ENCODE results near the gene NTN1. TPM values are rescaled to one million over a fixed set of nuclear protein-coding genes. Genes with fewer than 3 reads are reported as not detected.

The NTN1 gene
- total and polyA plus RNA-seq, 2 of the 4 experiments (the other 2 are of a cell fraction), result under 0.01 to 0.07 TPM

DNA sequence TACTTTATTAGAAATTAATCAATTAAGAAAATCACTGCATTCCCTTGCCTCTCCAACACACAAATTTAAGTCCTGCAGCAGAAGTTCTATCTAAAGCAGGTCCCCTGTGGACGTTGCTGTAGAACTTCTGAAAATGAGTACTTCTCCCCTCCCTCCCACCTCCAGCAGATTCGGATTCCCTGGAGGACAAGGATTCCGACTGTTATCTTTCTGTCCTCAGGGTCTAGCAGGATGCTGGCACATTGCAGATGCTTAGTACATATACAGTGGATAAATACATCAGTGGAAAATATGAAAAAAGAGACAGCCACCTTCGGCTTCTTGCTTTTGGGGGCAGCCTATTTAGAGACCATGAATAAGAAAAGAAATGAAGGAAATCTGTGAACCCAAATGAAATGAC, 32.1 kb downstream of the NTN1 start:
- no peak overlapping the region for H2BK120ac ChIP-seq (ENCODE audit: low read depth, low read length)
- no peak for DNase-seq
- H3K4ac ChIP-seq (ENCODE audit: low read depth, low read length), result no peak overlapping the region
- H3K9ac ChIP-seq (ENCODE audit: low read depth, low read length), result no peak overlapping the region
- ChIA-PET POLR2A (ENCODE audit: unreplicated experiment) (no interaction called here), CTCF (no interaction called here)
- no peak for ATAC-seq (ENCODE audit: low read depth)
- intact Hi-C loops (cut with micrococcal nuclease) (no loop called here), in situ Hi-C loops (cut with MboI; ENCODE audit: low sequenced_read_pairs) (no loop called here), dilution Hi-C loops (cut with HindIII; ENCODE audit: low sequenced_read_pairs, unreplicated experiment) (no loop called here)
- no peak overlapping the region for H2BK20ac ChIP-seq (ENCODE audit: low read depth, low read length)
- no peak overlapping the region for H3K23ac ChIP-seq (ENCODE audit: low read depth, low read length)
- TF ChIP-seq SMC3 (IDR thresholded peaks at IDR 0.05; ENCODE audit: low read depth, low read length) (no peak), FOS (IDR thresholded peaks at IDR 0.05; ENCODE audit: low read depth, low read length) (no peak), RAD21 (IDR thresholded peaks at IDR 0.05; ENCODE audit: low read length) (no peak), RCOR1 (IDR thresholded peaks at IDR 0.05; ENCODE audit: insufficient replicate concordance, low read length) (no peak), MXI1 (IDR thresholded peaks at IDR 0.05; ENCODE audit: borderline replicate concordance, low read depth, low read length) (no peak), POLR2A (IDR thresholded peaks at IDR 0.05; ENCODE audit: low read depth, low read length) (no peak), NFE2L2 (IDR thresholded peaks at IDR 0.05; ENCODE audit: low read depth, low read length) (no peak), MAZ (IDR thresholded peaks at IDR 0.05; ENCODE audit: borderline replicate concordance, low read depth, low read length) (no peak)
- TF ChIP-seq, protein P1, sequence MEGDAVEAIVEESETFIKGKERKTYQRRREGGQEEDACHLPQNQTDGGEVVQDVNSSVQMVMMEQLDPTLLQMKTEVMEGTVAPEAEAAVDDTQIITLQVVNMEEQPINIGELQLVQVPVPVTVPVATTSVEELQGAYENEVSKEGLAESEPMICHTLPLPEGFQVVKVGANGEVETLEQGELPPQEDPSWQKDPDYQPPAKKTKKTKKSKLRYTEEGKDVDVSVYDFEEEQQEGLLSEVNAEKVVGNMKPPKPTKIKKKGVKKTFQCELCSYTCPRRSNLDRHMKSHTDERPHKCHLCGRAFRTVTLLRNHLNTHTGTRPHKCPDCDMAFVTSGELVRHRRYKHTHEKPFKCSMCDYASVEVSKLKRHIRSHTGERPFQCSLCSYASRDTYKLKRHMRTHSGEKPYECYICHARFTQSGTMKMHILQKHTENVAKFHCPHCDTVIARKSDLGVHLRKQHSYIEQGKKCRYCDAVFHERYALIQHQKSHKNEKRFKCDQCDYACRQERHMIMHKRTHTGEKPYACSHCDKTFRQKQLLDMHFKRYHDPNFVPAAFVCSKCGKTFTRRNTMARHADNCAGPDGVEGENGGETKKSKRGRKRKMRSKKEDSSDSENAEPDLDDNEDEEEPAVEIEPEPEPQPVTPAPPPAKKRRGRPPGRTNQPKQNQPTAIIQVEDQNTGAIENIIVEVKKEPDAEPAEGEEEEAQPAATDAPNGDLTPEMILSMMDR (conservative IDR thresholded peaks at IDR 0.05; ENCODE audit: low read depth, low read length), result no peak
- no peak overlapping the region for H3K4me2 ChIP-seq (ENCODE audit: low read depth, low read length)
- no TSS peak for BruUV-seq (replicated peaks)
- H3K36me3 ChIP-seq (ENCODE audit: control insufficient read depth, insufficient read depth, low read length), result no peaks in the 10 kb centered on the region
- H3K9me3 ChIP-seq (ENCODE audit: control insufficient read depth, insufficient read depth, low read length), result peaks cover 6% of the 10 kb centered on the region
- H3K27me3 ChIP-seq (ENCODE audit: control insufficient read depth, insufficient read depth, low read length), result no peaks in the 10 kb centered on the region
- no peak overlapping the region for H4K91ac ChIP-seq (ENCODE audit: insufficient read depth, low read depth, low read length)
- H3K27ac ChIP-seq (ENCODE audit: insufficient read depth, low read length), result no peak overlapping the region
- H3K4me1 ChIP-seq (ENCODE audit: control insufficient read depth, insufficient read depth, low read length), result no peaks in the 10 kb centered on the region
- no peak overlapping the region for H2AFZ ChIP-seq (replicated peaks; ENCODE audit: low read length, poor library complexity)
- H4K5ac ChIP-seq (ENCODE audit: low read depth, low read length), result no peak overlapping the region
- no peak overlapping the region for H3K56ac ChIP-seq (ENCODE audit: extremely low read depth, insufficient read depth, low read length)
- no peak overlapping the region for H4K8ac ChIP-seq (ENCODE audit: low read depth in 2 of 2, low read length in 2 of 2)
- H2BK15ac ChIP-seq (ENCODE audit: low read depth, low read length), result no peak overlapping the region
- H2AK9ac ChIP-seq (replicated peaks; ENCODE audit: low read depth, low read length, poor library complexity), result no peak overlapping the region
- H3K4me3 ChIP-seq (ENCODE audit: insufficient read depth, low read depth, low read length), result no peak overlapping the region
- no peaks in the 10 kb centered on the region for H3K9me1 ChIP-seq (ENCODE audit: insufficient read depth, low read length)
- H3K79me1 ChIP-seq (ENCODE audit: low read depth in 1 of 2, low read length in 2 of 2), result no peaks in the 10 kb centered on the region
- WGBS, 2 experiments (ENCODE audit: extremely low coverage in 2 of 2, insufficient read length in 1 of 2), result 29% methylated on average over 1 of the region's 4 CpGs; no CpG with 5 or more reads in 1 of the 2 experiments
- no peak overlapping the region for H3K18ac ChIP-seq (ENCODE audit: low read depth, low read length)
- H3K14ac ChIP-seq (replicated peaks; ENCODE audit: low read depth, low read length), result no peak overlapping the region
- H2AK5ac ChIP-seq (ENCODE audit: low read depth, low read length), result no peak overlapping the region
- H4K20me1 ChIP-seq (ENCODE audit: insufficient read depth, low read length), result no peaks in the 10 kb centered on the region
- no peak overlapping the region for H2BK5ac ChIP-seq (ENCODE audit: low read depth, low read length, poor library complexity, severe bottlenecking)
